ENCODE results near the gene N4BP2L2. TPM values are rescaled to one million over a fixed set of nuclear protein-coding genes. Genes with fewer than 3 reads are reported as not detected.

Gene N4BP2L2
- polyA plus RNA-seq, 1 donor (not counting 4 experiments of a cell fraction or from before 2014, with no cell fraction given) = 75.4 TPM

- DNase-seq (ENCODE audit: low read depth, low spot score) (no peak), FAIRE-seq (no peak)
- H3K9ac ChIP-seq (ENCODE audit: control insufficient read depth, extremely low read depth, insufficient read depth, low read length) = no peak overlapping the region
- H3K27me3 ChIP-seq (ENCODE audit: control insufficient read depth, extremely low read depth, insufficient read depth, low read length) = no peaks in the 10 kb centered on the region
- H3K36me3 ChIP-seq (ENCODE audit: control insufficient read depth in 2 of 2, extremely low read depth in 1 of 2, insufficient read depth in 2 of 2, low read length in 2 of 2) = peaks cover 0 to 2% of the 10 kb centered on the region in 2 experiments
- dilution Hi-C loops (cut with MboI; ENCODE audit: extremely low pct_ligation_motif_present, low sequenced_read_pairs) = no loop called here
- H3K79me2 ChIP-seq (ENCODE audit: control insufficient read depth, insufficient read depth, low read length) = no peaks in the 10 kb centered on the region
- no peak overlapping the region for H3K4me3 ChIP-seq (ENCODE audit: control insufficient read depth in 2 of 3, extremely low read depth in 1 of 3, insufficient read depth in 2 of 3, low read depth in 1 of 3, low read length in 3 of 3)
- H3K9me1 ChIP-seq (ENCODE audit: control insufficient read depth, extremely low read depth, insufficient read depth, low read length) = no peaks in the 10 kb centered on the region
- H3K4me2 ChIP-seq (ENCODE audit: control insufficient read depth, extremely low read depth, insufficient read depth, low read depth, low read length) = no peak overlapping the region
- H3K27ac ChIP-seq (ENCODE audit: control insufficient read depth, insufficient read depth, low read length) = no peak overlapping the region
- no peak overlapping the region for H2AFZ ChIP-seq (ENCODE audit: control insufficient read depth, low read length)
- no peaks in the 10 kb centered on the region for H3K4me1 ChIP-seq (ENCODE audit: control insufficient read depth, extremely low read depth, insufficient read depth, low read length)
- TF ChIP-seq EZH2 (IDR thresholded peaks at IDR 0.05; ENCODE audit: low read length) (no peak), CTCF (optimal IDR thresholded peaks at IDR 0.05 in 1 of 3, IDR thresholded peaks at IDR 0.05 in 1 of 3, conservative IDR thresholded peaks at IDR 0.05 in 1 of 3; ENCODE audit: extremely low read depth in 1 of 3, insufficient read depth in 2 of 3, low read length in 3 of 3) (no peak)
- no peaks in the 10 kb centered on the region for H3K9me3 ChIP-seq (ENCODE audit: control insufficient read depth, low read depth, low read length)
- no peaks in the 10 kb centered on the region for H4K20me1 ChIP-seq (ENCODE audit: control insufficient read depth, extremely low read depth, insufficient read depth, low read length)
Measured at GRCh38 chr13:32495429-32495828, 43.2 kb downstream of the N4BP2L2 start.

GRCh38 chr13:32491028-32491427, 47.6 kb downstream of the N4BP2L2 start:
- Histone ChIP-seq H3K27me3 (ENCODE audit: control insufficient read depth, extremely low read depth, insufficient read depth, low read length) (no peaks in the 10 kb centered on the region), H3K4me2 (ENCODE audit: control insufficient read depth, extremely low read depth, insufficient read depth, low read depth, low read length) (no peak overlapping the region), H3K9me1 (ENCODE audit: control insufficient read depth, extremely low read depth, insufficient read depth, low read length) (no peaks in the 10 kb centered on the region), H3K9ac (ENCODE audit: control insufficient read depth, extremely low read depth, insufficient read depth, low read length) (no peak overlapping the region), H3K79me2 (ENCODE audit: control insufficient read depth, insufficient read depth, low read length) (no peaks in the 10 kb centered on the region), H3K4me3 (ENCODE audit: control insufficient read depth in 2 of 3, extremely low read depth in 1 of 3, insufficient read depth in 2 of 3, low read depth in 1 of 3, low read length in 3 of 3) (no peak overlapping the region), H3K27ac (ENCODE audit: control insufficient read depth, insufficient read depth, low read length) (no peak overlapping the region), H3K36me3 (ENCODE audit: control insufficient read depth in 2 of 2, extremely low read depth in 1 of 2, insufficient read depth in 2 of 2, low read length in 2 of 2) (peaks cover 0 to 2% of the 10 kb centered on the region in 2 experiments), H2AFZ (ENCODE audit: control insufficient read depth, low read length) (no peak overlapping the region), H3K9me3 (ENCODE audit: control insufficient read depth, low read depth, low read length) (no peaks in the 10 kb centered on the region), H4K20me1 (ENCODE audit: control insufficient read depth, extremely low read depth, insufficient read depth, low read length) (no peaks in the 10 kb centered on the region), H3K4me1 (ENCODE audit: control insufficient read depth, extremely low read depth, insufficient read depth, low read length) (no peaks in the 10 kb centered on the region)
- no peak for DNase-seq (ENCODE audit: low read depth, low spot score)
- TF ChIP-seq EZH2 (IDR thresholded peaks at IDR 0.05; ENCODE audit: low read length) (no peak), CTCF (optimal IDR thresholded peaks at IDR 0.05 in 1 of 3, IDR thresholded peaks at IDR 0.05 in 1 of 3, conservative IDR thresholded peaks at IDR 0.05 in 1 of 3; ENCODE audit: extremely low read depth in 1 of 3, insufficient read depth in 2 of 3, low read length in 3 of 3) (no peak)
- FAIRE-seq = no peak
- dilution Hi-C loops (cut with MboI; ENCODE audit: extremely low pct_ligation_motif_present, low sequenced_read_pairs) = no loop called here

Data from keratinocyte (primary cell).